Gastroesophageal sphincter (tissue), 4 donors: ENCODE measurements around the gene MN1. TPM values are rescaled to one million over a fixed set of nuclear protein-coding genes. Genes with fewer than 3 reads are reported as not detected.

ENCODE experiments used
- ATAC-seq: fragments of 150-250 bp; one replicate; pipeline ENCODE4 v1.9.1; 2016; ENCODE audit warnings: mild to moderate bottlenecking, moderate library complexity
- H3K27ac ChIP-seq, 4 donors: fragments of 200-600 bp; sonication (generic) in 3 of 4; 1 replicate in 3 of 4; 2 replicates in 1 of 4; pipeline ENCODE4 v1.5.1; 2016 to 2019
- H3K27me3 ChIP-seq: fragments of 200-600 bp; sonication (generic); one replicate; pipeline ENCODE4 v1.5.1; 2019
- H3K36me3 ChIP-seq, 2 donors: fragments of 200-600 bp; sonication (generic); one replicate each; pipeline ENCODE4 v1.5.1; 2019; ENCODE audit warnings: control low read depth in 1 of 2
- H3K4me1 ChIP-seq, 3 donors: fragments of 200-600 bp; sonication (generic); 1 replicate in 2 of 3; 2 replicates in 1 of 3; pipeline ENCODE4 v1.5.1; 2016 to 2019; ENCODE audit warnings: control low read depth in 2 of 3
- H3K4me3 ChIP-seq, 2 donors: fragments of 200-600 bp; sonication (generic); one replicate each; pipeline ENCODE4 v1.5.1; 2019; ENCODE audit warnings: mild to moderate bottlenecking in 1 of 2, moderate library complexity in 1 of 2
- H3K9me3 ChIP-seq, 3 donors: fragments of 200-600 bp; sonication (generic); one replicate each; pipeline ENCODE4 v1.5.1; 2017 to 2019; ENCODE audit warnings: control low read depth in 2 of 3
- EP300 ChIP-seq: sonication (generic); formaldehyde crosslinking; IDR thresholded peaks from one replicate; pipeline ENCODE4 v1.6.1; 2017; ENCODE audit warnings: antibody characterized with exemption, mild to moderate bottlenecking
- POLR2A ChIP-seq, 2 donors: fragments of 450-650 bp; IDR thresholded peaks; one replicate each; pipeline ENCODE4 v1.6.1; 2017; ENCODE audit warnings: antibody characterized with exemption in 2 of 2, mild to moderate bottlenecking in 2 of 2, moderate library complexity in 1 of 2
- POLR2AphosphoS5 ChIP-seq: sonication (generic); formaldehyde crosslinking; IDR thresholded peaks from one replicate; pipeline ENCODE4 v1.6.1; 2017; ENCODE audit warnings: antibody characterized with exemption
- WGBS, 2 donors: methylation state at CpG; one replicate each; pipeline ENCODE4 v1.1.5; 2018; ENCODE audit warnings: low coverage in 1 of 2; 5-methylcytosine and 5-hydroxymethylcytosine counted together
- total RNA-seq, 4 donors: library from RNA; depleted of rRNA; stranded (reverse); fragments of >200 nt; gene quantifications; one replicate each; pipeline ENCODE4 v1.1.0, GENCODE V29; 2016
- TF ChIP-seq, protein P1 (sequence below), 4 experiments: fragments of 200-600 bp in 2 of 4; fragments of 450-650 bp in 2 of 4; sonication (generic) in 1 of 4; IDR thresholded peaks; one replicate each; pipeline ENCODE4 v1.5.1; 2017 to 2019; ENCODE audit warnings: antibody characterized with exemption in 4 of 4, mild to moderate bottlenecking in 2 of 4, moderate library complexity in 2 of 4

MN1 gene
- total RNA-seq, 4 donors from 2014 or later: 13.4 to 52.8 (median 28.5) TPM

DNA sequence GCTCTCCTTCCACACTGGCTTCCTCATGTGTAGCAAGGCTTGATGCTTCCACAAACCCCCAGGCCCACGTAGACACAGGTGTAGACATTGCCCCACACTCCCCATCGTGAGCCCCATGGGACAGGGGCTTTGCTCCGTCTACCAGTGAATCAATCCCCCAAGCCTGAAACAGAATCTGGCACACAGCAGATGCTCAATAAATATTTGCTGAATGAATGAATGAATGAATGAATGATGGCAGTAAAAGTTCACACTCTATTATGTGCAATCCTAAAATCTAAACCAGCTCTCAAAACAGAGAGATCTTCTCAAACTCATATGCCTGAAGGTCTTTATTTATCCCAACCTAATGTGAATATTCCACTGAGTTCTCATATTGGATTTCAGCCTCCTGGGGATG lies 69.9 kb downstream of the MN1 start:
- TF ChIP-seq POLR2A (IDR thresholded peaks at IDR 0.05): no peak
- no peak for TF ChIP-seq POLR2AphosphoS5
- no peak for TF ChIP-seq EP300
- TF ChIP-seq, protein P1, sequence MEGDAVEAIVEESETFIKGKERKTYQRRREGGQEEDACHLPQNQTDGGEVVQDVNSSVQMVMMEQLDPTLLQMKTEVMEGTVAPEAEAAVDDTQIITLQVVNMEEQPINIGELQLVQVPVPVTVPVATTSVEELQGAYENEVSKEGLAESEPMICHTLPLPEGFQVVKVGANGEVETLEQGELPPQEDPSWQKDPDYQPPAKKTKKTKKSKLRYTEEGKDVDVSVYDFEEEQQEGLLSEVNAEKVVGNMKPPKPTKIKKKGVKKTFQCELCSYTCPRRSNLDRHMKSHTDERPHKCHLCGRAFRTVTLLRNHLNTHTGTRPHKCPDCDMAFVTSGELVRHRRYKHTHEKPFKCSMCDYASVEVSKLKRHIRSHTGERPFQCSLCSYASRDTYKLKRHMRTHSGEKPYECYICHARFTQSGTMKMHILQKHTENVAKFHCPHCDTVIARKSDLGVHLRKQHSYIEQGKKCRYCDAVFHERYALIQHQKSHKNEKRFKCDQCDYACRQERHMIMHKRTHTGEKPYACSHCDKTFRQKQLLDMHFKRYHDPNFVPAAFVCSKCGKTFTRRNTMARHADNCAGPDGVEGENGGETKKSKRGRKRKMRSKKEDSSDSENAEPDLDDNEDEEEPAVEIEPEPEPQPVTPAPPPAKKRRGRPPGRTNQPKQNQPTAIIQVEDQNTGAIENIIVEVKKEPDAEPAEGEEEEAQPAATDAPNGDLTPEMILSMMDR (IDR thresholded peaks at IDR 0.05): no peak
- WGBS, 2 donors: 95 to 100% methylated on average over 1 to 3 of the region's 3 CpGs
- no peaks in the 10 kb centered on the region for H3K27me3 ChIP-seq
- peaks cover 0 to 12% (median 4%) of the 10 kb centered on the region in 3 donors for H3K4me1 ChIP-seq
- no peaks in the 10 kb centered on the region for H3K9me3 ChIP-seq
- ATAC-seq: no peak
- H3K4me3 ChIP-seq: no peak overlapping the region
- H3K36me3 ChIP-seq: no peaks in the 10 kb centered on the region
- no peak overlapping the region for H3K27ac ChIP-seq

GRCh38 chr22:27730641-27731433 lies 70.7 kb downstream of the MN1 start:
- no peaks in the 10 kb centered on the region for H3K36me3 ChIP-seq
- no peaks in the 10 kb centered on the region for H3K9me3 ChIP-seq
- no peak overlapping the region for H3K4me3 ChIP-seq
- no peak overlapping the region for H3K27ac ChIP-seq
- no peaks in the 10 kb centered on the region for H3K27me3 ChIP-seq
- 74 to 76% methylated on average over 2 to 4 of the region's 9 CpGs for WGBS, 2 donors
- peaks cover 0 to 20% (median 4%) of the 10 kb centered on the region in 3 donors for H3K4me1 ChIP-seq
- no peak for ATAC-seq
- TF ChIP-seq, protein P1 (IDR thresholded peaks at IDR 0.05): no peak
- no peak for TF ChIP-seq POLR2A (IDR thresholded peaks at IDR 0.05)
- TF ChIP-seq EP300: no peak
- no peak for TF ChIP-seq POLR2AphosphoS5

- TF ChIP-seq EP300 (no peak), POLR2A (IDR thresholded peaks at IDR 0.05) (no peak), POLR2AphosphoS5 (no peak)
- TF ChIP-seq, protein P1 (IDR thresholded peaks at IDR 0.05): no peak
- Histone ChIP-seq H3K27me3 (no peaks in the 10 kb centered on the region), H3K4me1 (peaks cover 0 to 23% (median 4%) of the 10 kb centered on the region in 3 donors), H3K9me3 (no peaks in the 10 kb centered on the region), H3K4me3 (no peak overlapping the region), H3K27ac (no peak overlapping the region), H3K36me3 (no peaks in the 10 kb centered on the region)
- WGBS, 2 donors: 80 to 100% methylated on average over 2 to 3 of the region's 4 CpGs
- ATAC-seq: no peak
Measured at GRCh38 chr22:27729246-27729645, 72.3 kb downstream of the MN1 start.

- no peak for ATAC-seq
- no peaks in the 10 kb centered on the region for H3K36me3 ChIP-seq
- H3K27ac ChIP-seq: peak overlapping the region in 3 of 4 donors; percentile 63 to 74 (median 73)
- H3K4me1 ChIP-seq: peaks cover 0 to 23% (median 4%) of the 10 kb centered on the region in 3 donors
- H3K9me3 ChIP-seq: no peaks in the 10 kb centered on the region
- H3K27me3 ChIP-seq: no peaks in the 10 kb centered on the region
- TF ChIP-seq EP300: no peak
- TF ChIP-seq, protein P1 (IDR thresholded peaks at IDR 0.05): no peak
- no peak for TF ChIP-seq POLR2AphosphoS5
- TF ChIP-seq POLR2A (IDR thresholded peaks at IDR 0.05): no peak
- WGBS, 2 donors: 92 to 97% methylated on average over 3 to 4 of the region's 4 CpGs
- H3K4me3 ChIP-seq: no peak overlapping the region
Measured at GRCh38 chr22:27727673-27728451, 73.7 kb downstream of the MN1 start.
